Skeletal muscle satellite cell (primary cell): Measurements from ENCODE around the gene C1QB. TPM values are rescaled to one million over a fixed set of nuclear protein-coding genes. Genes with fewer than 3 reads are reported as not detected.

Experiments
- H3K27me3 ChIP-seq: 2 replicates; pipeline ENCODE4 v1.7.0; 2013; ENCODE audit warnings: low read length; ENCODE audit not compliant: control insufficient read depth, insufficient read depth
- H3K36me3 ChIP-seq: 2 replicates; pipeline ENCODE4 v1.7.0; 2013; ENCODE audit warnings: mild to moderate bottlenecking, control low read depth, low read length; ENCODE audit not compliant: insufficient read depth
- H3K4me1 ChIP-seq: 2 replicates; pipeline ENCODE4 v1.7.0; 2013; ENCODE audit warnings: low read length; ENCODE audit not compliant: control insufficient read depth, insufficient read depth
- H3K4me2 ChIP-seq: 2 replicates; pipeline ENCODE4 v1.7.0; 2013; ENCODE audit warnings: mild to moderate bottlenecking, low read length
- H3K4me3 ChIP-seq: 2 replicates; pipeline ENCODE4 v1.7.0; 2013; ENCODE audit warnings: low read length
- H3K9ac ChIP-seq: 2 replicates; pipeline ENCODE4 v1.7.0; 2013; ENCODE audit warnings: mild to moderate bottlenecking, low read depth, low read length, moderate library complexity
- H3K9me3 ChIP-seq: replicated peaks from 2 replicates; pipeline ENCODE4 v1.7.0; 2013; ENCODE audit warnings: mild to moderate bottlenecking, control low read depth, low read length
- total RNA-seq: library from RNA; depleted of rRNA; stranded (reverse); fragments of >200 nt; gene quantifications from 2 replicates; pipeline ENCODE4 v1.2.3, GENCODE V29; 2012; rRNA removed

Gene C1QB, protein sequence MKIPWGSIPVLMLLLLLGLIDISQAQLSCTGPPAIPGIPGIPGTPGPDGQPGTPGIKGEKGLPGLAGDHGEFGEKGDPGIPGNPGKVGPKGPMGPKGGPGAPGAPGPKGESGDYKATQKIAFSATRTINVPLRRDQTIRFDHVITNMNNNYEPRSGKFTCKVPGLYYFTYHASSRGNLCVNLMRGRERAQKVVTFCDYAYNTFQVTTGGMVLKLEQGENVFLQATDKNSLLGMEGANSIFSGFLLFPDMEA
- not detected in 2 replicates for total RNA-seq

DNA sequence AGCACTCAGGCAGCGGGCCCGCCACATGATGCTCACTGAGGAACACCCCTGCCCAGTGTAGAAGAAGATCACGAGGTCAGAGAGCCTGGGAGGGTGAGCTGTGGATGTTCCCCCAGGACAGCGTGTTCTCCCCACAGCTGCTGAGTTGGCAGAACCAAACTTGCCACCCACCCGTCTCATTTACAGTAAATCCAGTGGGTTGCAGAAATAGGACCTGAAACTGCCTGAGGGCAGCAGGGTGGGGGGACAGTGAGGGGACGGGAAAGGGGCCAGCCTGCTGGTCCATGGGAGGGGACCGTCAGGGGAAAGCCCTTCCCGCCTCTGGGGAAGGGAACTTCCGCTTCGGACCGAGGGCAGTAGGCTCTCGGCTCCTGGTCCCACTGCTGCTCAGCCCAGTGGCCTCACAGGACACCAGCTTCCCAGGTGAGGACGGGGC is at the start of gene C1QB:
Gene C1QB (plus strand): TSS at position 356 of the 436 bp plus-strand sequence. CDS start 6,227 bp downstream, outside the sequence.
- H3K9me3 ChIP-seq: no peaks in the 10 kb centered on the region
- no peaks in the 10 kb centered on the region for H3K36me3 ChIP-seq
- no peaks in the 10 kb centered on the region for H3K4me1 ChIP-seq
- peaks cover 76% of the 10 kb centered on the region for H3K27me3 ChIP-seq
- H3K4me3 ChIP-seq: no peak within 1 kb of the TSS
- H3K4me2 ChIP-seq: no peak within 1 kb of the TSS
- H3K9ac ChIP-seq: no peak within 1 kb of the TSS

DNA sequence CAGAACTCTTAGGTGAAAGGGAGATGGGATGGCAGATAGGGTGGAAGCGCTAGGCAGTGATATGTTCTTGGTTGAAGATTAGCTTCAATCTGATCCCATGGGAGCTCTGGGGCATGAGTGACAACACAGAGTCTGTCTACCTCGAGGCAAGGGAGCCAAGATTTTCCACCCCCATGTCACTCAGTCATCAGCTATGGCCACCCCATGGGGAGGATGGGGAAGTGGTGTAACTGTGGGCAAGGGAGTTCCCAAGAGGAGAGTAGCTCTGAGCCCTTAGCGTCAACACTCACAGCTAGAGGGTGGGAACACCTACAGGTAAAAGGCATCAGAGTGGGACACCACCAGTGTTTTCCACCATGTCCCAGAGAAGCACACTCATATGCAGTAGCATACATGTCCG is 46.9 kb upstream of the C1QB start:
- no peak overlapping the region for H3K4me3 ChIP-seq
- H3K4me2 ChIP-seq: no peak overlapping the region
- H3K9me3 ChIP-seq: no peaks in the 10 kb centered on the region
- no peaks in the 10 kb centered on the region for H3K36me3 ChIP-seq
- peaks cover 67% of the 10 kb centered on the region for H3K27me3 ChIP-seq
- no peaks in the 10 kb centered on the region for H3K4me1 ChIP-seq
- no peak overlapping the region for H3K9ac ChIP-seq

DNA sequence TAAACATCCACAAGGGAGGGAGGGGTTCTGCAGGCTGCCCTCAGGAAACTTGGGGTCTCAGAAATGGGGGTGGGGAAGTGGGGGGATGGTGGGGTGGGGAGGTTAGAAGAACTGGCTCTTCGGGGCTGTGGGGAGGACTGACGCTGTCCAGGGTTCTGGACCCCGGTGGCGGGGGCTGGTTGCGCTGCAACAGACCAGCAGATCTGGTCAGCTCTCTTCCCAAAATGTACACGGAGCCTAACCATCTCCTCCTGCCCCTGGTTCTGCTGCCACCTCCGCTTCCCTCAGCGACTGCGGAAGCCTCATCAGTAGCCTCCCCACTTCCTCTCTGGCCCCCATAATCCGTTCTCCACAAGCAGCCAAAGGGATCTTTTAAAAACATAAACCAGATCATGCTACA is 45.9 kb upstream of the C1QB start:
- no peak overlapping the region for H3K4me3 ChIP-seq
- H3K9me3 ChIP-seq: no peaks in the 10 kb centered on the region
- H3K36me3 ChIP-seq: no peaks in the 10 kb centered on the region
- no peak overlapping the region for H3K4me2 ChIP-seq
- H3K4me1 ChIP-seq: no peaks in the 10 kb centered on the region
- H3K27me3 ChIP-seq: peaks cover 63% of the 10 kb centered on the region
- H3K9ac ChIP-seq: no peak overlapping the region

DNA sequence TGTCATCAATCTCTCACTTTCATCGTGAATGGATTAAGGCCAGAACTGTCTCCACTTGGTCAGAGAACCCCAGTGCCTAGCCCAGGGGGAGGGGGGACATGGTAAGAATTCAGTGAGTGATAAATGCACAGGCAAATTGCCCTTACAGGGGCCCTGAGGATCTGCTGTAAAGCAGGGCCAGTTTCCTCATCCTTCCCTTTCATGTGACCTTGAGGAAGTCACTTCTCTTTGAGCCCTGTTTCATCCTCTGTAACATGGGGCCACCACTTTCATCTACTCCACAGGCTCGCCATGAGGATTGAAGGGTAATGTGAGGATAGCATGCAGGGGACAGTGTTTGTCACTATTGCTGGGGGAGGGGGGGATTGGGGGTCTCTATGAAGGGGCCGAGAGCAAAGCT is 44.7 kb upstream of the C1QB start:
- Histone ChIP-seq H3K27me3 (peaks cover 67% of the 10 kb centered on the region), H3K9ac (no peak overlapping the region), H3K36me3 (no peaks in the 10 kb centered on the region)

DNA sequence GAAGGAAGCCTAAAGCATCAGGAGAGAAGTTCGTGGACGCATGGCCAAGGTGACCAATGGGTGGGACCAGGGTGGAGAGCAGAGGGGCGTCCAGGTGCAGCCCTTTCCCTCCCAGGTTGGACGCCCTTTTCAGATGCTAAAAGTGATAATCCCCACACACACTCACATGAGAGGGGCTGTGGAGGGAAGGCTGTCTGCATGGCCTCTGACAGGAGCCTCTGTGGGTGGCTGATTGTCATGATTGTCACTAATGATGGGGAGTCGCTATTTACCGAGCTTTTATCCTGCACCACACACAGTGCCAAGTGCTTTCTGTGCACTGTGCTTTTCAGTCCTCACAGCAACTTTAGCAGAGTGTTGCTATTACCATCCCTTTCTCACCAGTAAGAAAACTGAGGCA is 43.7 kb upstream of the C1QB start:
- Histone ChIP-seq H3K4me1 (no peaks in the 10 kb centered on the region), H3K9me3 (no peaks in the 10 kb centered on the region), H3K9ac (no peak overlapping the region), H3K36me3 (no peaks in the 10 kb centered on the region), H3K4me3 (no peak overlapping the region), H3K27me3 (peaks cover 66% of the 10 kb centered on the region), H3K4me2 (no peak overlapping the region)

More for the DNA sequence above, 44.7 kb upstream of the C1QB start:
- Histone ChIP-seq H3K4me3 (no peak overlapping the region), H3K4me1 (no peaks in the 10 kb centered on the region), H3K9me3 (no peaks in the 10 kb centered on the region), H3K4me2 (no peak overlapping the region)

DNA sequence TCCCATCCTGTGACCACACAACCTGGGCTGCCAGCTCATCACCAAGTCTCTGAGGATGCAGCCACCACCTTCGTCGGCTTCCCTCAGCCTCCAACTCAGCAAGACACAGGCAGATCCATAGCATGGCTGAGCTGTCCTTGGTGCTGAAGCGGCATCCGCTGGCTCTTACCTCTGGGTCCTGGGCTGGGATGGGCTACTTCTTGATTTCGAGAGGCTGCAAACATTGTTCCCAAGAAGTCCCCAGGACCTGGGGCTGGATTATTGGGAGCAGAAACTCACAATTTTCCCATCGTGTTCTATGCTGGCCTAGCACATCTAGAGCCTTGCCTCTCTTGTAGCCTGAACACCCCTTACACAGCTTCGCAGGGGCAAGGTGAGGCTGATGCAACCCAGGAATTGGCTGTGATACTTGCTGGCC is 41.5 kb upstream of the C1QB start:
- peaks cover 62% of the 10 kb centered on the region for H3K27me3 ChIP-seq
- H3K4me2 ChIP-seq: no peak overlapping the region
- no peaks in the 10 kb centered on the region for H3K9me3 ChIP-seq
- H3K9ac ChIP-seq: no peak overlapping the region
- H3K4me1 ChIP-seq: no peaks in the 10 kb centered on the region
- H3K4me3 ChIP-seq: no peak overlapping the region
- H3K36me3 ChIP-seq: no peaks in the 10 kb centered on the region

DNA sequence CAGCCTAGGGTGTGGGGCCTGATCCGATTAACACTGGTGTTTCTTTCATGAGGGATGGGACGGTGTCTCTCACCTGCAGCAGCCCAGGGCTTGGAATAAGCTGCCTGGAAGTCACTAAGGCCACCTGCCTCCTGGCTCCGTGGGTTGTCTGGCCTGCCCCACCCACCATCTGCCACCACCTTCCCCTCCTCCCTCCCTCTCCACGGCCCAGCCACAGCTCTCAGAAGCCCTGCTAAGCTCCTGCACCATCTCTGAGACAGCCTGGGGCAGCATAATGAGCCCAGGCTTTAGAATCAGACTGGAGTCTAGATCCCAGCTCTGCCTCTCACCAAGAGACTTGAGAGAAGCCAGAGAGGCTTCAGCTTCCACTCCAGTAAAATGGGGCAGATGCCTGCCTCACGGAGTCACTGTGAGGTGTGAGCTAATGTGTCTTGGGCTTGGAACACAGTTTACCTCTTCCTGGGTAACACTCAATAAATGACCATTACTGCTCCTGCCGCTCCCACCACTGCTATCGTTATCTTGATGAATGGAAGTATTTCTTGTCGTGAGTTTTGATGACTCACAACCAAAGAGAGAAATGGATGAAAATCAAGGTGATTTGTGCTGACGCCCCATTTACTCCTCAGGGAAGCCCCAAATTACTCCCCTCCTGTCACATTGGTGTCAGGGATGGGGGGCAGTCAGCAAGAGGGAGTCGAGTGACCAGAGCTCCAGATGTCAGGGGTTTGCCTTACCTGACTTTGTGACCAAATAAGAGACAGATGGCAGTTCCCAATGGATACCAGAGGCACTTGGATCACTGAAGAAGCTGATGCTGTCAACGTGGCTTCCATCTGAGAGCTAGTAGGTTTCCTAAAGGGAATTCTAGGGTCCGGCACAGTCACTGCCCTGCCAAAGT is 40.1 kb upstream of the C1QB start:
- Histone ChIP-seq H3K9me3 (no peaks in the 10 kb centered on the region), H3K36me3 (no peaks in the 10 kb centered on the region), H3K4me2 (no peak overlapping the region), H3K27me3 (peaks cover 68% of the 10 kb centered on the region), H3K9ac (no peak overlapping the region), H3K4me3 (no peak overlapping the region), H3K4me1 (no peaks in the 10 kb centered on the region)

DNA sequence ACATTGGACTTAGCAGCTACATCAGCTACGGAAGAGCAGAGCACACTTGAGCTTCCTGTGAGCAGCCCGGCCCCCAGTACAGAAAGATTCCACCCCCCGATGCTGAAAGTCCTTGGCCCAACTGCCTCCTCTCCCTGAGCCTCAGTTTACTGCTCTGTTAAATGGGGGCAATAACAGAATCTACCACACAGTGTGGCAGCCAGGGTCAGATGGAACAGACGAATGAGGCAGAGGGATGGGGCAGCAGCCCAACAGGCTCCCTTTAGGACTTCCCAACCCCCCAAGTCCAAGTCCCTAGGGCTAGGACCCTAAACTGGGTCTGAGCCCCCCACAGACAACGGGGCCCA is 39.5 kb upstream of the C1QB start:
- H3K9me3 ChIP-seq: no peaks in the 10 kb centered on the region
- peaks cover 69% of the 10 kb centered on the region for H3K27me3 ChIP-seq
- H3K36me3 ChIP-seq: no peaks in the 10 kb centered on the region
- H3K9ac ChIP-seq: no peak overlapping the region
- H3K4me2 ChIP-seq: no peak overlapping the region
- no peak overlapping the region for H3K4me3 ChIP-seq
- no peaks in the 10 kb centered on the region for H3K4me1 ChIP-seq

DNA sequence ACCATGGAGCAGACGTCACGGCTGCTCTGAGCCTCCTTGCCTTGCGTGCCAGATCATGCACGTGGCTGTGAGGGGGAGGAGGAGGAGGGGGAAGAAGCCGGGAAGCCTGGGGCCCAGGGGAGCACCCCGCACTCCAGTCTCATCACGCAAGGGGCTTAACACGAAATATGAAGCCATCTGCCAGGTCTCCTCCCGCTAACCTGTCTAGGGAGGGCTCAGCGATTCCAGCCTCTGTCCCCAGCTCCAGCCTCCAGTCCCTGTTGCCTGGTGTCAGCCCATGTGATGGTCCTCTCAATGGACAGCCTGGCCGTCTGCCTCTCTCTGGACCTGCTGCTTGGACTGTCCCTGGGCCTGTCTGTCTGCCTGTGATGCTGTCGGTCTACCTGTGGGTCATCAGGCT is 39.1 kb upstream of the C1QB start:
- Histone ChIP-seq H3K9me3 (no peaks in the 10 kb centered on the region), H3K4me3 (no peak overlapping the region), H3K27me3 (peaks cover 69% of the 10 kb centered on the region), H3K4me1 (no peaks in the 10 kb centered on the region), H3K4me2 (no peak overlapping the region), H3K9ac (no peak overlapping the region), H3K36me3 (no peaks in the 10 kb centered on the region)

DNA sequence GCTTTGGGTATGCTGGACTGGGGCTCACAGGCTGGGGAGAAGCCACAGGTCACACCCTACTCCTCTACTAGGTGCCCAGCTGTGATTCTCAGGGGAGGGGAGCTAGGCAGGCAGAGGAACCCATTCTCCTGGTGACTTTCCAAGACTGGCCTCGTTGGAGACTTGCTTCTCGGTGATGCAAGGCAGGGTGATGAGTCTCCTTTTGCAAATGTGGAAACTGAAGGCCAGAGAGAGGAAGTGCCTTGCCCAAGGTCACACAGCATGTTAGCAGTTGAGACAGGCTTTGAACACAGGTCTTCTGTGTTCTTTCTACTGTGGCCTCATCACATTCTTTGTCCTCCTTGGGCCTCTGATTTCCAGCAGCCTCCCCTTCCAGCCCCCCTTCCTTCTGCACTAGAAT is 37.1 kb upstream of the C1QB start:
- Histone ChIP-seq H3K9me3 (no peaks in the 10 kb centered on the region), H3K9ac (no peak overlapping the region), H3K4me3 (no peak overlapping the region), H3K36me3 (no peaks in the 10 kb centered on the region), H3K4me2 (no peak overlapping the region), H3K27me3 (peaks cover 75% of the 10 kb centered on the region), H3K4me1 (no peaks in the 10 kb centered on the region)

DNA sequence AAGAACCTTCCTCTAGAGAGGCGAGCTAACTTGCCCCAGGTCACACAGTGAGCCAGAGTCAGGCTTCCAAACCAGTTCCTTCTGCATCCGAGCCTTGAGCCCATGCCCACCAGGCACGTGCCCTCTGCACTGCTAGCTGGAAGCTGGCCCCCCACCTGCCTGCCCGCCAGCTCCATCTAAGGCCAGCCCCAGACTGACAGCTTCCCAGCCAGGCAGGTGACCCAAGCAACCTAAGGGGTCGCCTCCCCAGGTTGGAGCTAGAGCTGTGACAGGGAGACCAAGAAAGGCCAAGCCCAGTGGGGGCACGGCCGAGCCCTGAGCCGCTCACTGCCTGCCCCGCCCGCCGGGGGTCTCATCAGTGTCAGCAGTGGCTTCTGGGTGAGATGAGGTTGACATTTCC is 36.5 kb upstream of the C1QB start:
- no peak overlapping the region for H3K4me3 ChIP-seq
- no peaks in the 10 kb centered on the region for H3K4me1 ChIP-seq
- no peaks in the 10 kb centered on the region for H3K36me3 ChIP-seq
- H3K27me3 ChIP-seq: peaks cover 79% of the 10 kb centered on the region
- no peak overlapping the region for H3K9ac ChIP-seq
- H3K4me2 ChIP-seq: no peak overlapping the region
- H3K9me3 ChIP-seq: no peaks in the 10 kb centered on the region
